SIG-M5 treated with dmso at 0.1 percent for 504 hours (cell line): ENCODE measurements around the gene CCDC142.
A peak's percentile ranks its signal among the peaks of the same experiment; 100 is the strongest.
"Not testable (repeated sequence)": the region's sequence is repeated elsewhere in the genome, so short reads cannot be mapped to it uniquely, and the experiment has no call there.

Experiments
- DNase-seq: peaks from one replicate; lab custom pipeline; 2025; ENCODE audit not compliant: unreplicated experiment; lab: John Stamatoyannopoulos, UW

CCDC142 gene

DNA sequence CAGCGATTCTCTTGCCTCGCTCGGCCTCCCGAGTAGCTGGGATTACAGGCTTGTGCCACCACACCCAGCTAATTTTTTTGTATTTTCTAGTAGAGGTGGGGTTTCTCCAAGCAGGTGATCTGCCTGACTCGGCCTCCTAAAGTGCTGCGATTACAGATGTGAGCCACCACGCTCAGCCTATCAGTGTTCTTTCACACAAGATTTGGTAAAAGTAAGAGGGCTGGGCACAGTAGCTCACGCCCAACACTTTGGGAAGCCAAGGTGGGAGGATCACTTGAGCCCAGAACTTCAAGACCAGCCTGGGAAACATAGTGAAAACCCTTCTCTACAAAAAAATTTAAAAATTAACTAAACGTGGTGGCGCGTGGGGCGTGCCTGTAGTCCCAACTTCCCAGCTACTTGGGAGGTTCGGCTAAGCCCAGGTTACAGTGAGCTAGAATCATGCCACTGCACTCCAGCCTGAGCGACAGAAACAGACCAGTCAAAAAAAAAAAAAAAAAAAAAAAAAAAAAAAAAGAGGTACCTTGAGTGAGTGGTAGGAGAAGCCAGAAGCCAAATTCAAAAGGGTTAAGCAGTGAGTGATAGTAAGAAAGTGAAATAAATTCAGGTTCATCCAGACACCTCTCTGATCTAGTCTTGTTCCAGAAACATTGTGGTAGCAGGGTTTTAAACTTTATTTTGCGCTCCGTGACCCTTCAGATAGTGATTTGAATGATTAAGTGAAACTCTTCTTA lies 11.3 kb downstream of the CCDC142 start:
- DNase-seq: peak; percentile 54

DNA sequence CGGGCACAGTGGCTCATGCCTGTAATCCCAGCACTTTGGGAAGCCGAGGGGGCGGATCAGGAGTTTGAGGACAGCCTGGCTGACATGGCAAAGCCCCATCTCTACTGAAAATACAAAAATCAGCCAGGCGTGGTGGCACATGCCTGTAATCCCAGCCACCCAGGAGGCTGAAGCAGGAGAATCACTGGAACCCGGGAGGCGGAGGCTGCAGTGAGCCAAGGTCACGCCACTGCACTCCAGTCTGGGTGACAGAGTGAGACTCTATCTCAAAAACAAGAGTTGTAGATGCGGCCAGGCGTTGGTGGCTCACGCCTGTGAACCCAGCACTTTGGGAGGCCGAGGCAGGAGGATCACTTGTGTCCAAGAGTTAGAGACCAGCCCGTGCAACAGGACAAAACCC lies 12.1 kb downstream of the CCDC142 start:
- not testable (repeated sequence) for DNase-seq

- no peak for DNase-seq
Measured at GRCh38 chr2:74464406-74464805, 18.4 kb downstream of the CCDC142 start.

DNA sequence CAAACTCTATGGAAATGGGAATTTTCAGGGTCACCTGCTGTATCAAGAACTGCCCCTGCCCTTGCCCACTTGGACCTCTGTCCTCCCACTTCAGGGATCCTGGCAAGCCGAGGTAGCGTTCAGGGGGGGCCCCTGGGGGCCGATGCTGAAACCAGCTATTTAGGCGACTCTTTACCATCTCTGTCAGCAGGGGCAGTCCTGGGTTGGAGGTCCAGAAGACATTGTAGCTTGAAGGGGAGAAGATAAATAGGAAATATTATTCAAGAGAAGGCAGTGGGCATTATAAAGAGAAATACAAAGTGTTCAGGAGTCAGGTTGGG lies 20.1 kb downstream of the CCDC142 start:
- no peak for DNase-seq

- no peak for DNase-seq
Measured at GRCh38 chr2:74462054-74462785, 20.6 kb downstream of the CCDC142 start.

DNA sequence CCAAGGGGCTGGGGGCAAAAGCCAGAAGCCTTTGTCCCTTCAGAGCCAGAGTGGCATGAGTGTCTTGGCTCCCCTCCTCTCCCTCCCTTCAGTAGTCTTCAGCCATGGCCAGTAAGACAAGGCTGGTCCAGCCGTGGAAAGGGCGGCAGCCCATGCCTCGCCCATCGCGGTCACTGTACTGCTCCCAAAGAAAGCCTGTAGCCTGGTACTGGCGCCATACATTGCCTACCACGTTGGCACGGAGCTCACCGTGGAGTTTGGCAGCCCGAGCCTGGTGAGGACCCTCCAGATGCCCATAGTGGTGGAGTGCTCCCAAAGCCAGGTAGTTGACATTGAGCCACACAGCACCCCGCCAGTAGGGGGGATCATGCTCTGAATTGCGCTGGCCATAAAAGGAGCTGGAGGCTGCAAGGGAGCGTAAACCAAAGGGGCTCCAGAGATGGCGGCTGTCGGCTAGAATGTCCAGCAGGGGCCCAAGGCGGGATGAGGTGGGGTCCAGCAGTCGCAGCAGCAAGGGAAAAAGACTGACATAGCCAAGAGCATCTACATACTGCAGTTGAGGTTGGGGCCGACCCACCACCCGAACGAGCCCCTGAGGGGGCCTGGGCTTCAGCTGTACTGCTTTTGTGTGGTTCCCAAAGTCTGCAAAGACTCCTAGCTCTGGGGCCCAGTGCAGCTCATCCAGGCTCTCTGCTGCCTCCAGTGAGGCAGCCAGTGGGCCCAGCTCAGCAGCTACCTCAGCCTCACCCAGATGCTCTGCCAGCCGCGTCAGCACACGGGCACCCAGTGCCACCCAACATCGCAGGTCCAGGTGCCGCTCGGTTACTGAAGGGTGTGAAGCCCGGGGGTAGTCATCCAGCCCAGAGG lies 21.4 kb downstream of the CCDC142 start:
- no peak for DNase-seq

DNA sequence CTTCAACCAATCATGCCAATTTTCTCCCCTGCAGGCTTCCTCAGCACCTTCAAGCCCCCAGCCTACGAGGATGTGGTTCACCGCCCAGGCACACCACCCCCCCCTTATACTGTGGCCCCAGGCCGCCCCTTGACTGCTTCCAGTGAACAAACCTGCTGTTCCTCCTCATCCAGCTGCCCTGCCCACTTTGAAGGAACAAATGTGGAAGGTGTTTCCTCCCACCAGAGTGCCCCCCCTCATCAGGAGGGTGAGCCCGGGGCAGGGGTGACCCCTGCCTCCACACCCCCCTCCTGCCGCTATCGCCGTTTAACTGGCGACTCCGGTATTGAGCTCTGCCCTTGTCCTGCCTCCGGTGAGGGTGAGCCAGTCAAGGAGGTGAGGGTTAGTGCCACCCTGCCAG lies 22.6 kb downstream of the CCDC142 start:
- DNase-seq: not testable (repeated sequence)

- not testable (repeated sequence) for DNase-seq
Measured at GRCh38 chr2:74459503-74460118, 23.2 kb downstream of the CCDC142 start.

DNA sequence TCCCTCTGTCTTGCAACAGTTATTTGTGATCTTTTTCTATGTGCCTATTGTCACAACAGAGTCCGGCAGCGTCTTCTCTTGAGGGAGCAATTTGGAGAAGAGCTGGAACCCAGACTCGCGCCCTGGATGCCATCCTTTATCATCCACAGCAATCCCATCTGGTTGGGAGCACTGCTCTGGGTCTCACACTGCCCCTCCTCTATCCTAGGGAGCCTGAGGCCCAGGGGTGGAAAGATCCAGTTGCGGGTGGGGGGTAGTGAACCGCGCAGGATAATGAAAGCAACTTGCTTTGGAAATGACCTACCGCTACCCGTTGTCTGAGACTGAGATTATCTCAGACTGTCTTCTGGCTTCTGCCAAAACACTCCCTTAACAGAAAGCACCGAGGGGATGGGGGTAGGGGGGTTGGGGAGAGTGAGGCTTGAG lies 23.8 kb downstream of the CCDC142 start:
- DNase-seq: no peak

- peak; percentile 100 for DNase-seq
Measured at GRCh38 chr2:74458132-74458937, 24.5 kb downstream of the CCDC142 start, which contains the start of gene WBP1. WBP1 (plus strand) TSS chr2:74458438; CDS start chr2:74458603, 165 bp downstream.

DNA sequence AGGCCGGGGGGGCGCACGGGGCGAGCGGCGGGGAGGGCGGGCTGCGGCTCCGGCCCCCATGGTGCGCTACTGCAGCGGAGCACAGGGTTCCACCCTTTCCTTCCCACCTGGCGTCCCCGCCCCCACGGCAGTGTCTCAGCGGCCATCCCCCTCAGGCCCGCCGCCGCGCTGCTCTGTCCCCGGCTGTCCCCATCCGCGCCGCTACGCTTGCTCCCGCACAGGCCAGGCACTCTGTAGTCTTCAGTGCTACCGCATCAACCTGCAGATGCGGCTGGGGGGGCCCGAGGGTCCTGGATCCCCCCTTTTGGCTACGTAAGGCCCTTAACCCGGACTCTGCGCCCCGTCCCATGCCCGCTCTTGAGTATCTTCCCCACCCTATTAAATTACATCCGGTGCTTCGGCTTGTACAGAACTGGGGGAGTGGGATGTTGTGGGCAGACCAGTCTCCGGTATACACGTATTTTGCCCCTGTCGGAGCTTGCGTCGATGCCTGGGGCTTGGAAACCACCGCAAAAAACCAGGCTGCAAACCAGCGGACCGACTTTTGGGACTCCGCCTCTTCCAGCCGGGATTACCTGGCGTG lies 25.2 kb downstream of the CCDC142 start:
- DNase-seq: peak; percentile 68

- no peak for DNase-seq
Measured at GRCh38 chr2:74457129-74457548, 25.7 kb downstream of the CCDC142 start.

- DNase-seq: peak; percentile 99
Measured at GRCh38 chr2:74454654-74455511, 27.9 kb downstream of the CCDC142 start, which contains the start of gene INO80B. INO80B (plus strand) TSS chr2:74455087; CDS start chr2:74455117, 30 bp downstream.

GRCh38 chr2:74450570-74451190 lies 32.1 kb downstream of the CCDC142 start:
- no peak for DNase-seq

DNA sequence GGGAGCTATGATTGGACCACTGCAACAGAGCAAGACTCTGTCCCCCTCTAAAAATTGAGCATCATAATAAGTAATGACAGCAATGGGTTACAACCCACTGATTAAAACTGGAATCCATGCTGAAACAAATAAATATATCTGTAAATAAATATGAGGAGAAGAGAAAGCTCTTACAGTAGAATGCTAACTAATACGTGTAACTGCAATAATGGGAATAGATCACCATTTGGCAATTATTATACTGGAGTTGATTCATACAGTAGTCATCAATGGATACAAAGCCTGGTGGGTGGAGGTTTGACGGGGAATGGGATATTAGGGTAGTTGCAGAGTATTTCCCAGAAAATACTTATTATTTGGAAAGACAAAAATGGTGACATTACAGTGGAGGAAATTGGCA lies 34.0 kb downstream of the CCDC142 start:
- no peak for DNase-seq

GRCh38 chr2:74447230-74447999 lies 35.4 kb downstream of the CCDC142 start:
- no peak for DNase-seq

DNA sequence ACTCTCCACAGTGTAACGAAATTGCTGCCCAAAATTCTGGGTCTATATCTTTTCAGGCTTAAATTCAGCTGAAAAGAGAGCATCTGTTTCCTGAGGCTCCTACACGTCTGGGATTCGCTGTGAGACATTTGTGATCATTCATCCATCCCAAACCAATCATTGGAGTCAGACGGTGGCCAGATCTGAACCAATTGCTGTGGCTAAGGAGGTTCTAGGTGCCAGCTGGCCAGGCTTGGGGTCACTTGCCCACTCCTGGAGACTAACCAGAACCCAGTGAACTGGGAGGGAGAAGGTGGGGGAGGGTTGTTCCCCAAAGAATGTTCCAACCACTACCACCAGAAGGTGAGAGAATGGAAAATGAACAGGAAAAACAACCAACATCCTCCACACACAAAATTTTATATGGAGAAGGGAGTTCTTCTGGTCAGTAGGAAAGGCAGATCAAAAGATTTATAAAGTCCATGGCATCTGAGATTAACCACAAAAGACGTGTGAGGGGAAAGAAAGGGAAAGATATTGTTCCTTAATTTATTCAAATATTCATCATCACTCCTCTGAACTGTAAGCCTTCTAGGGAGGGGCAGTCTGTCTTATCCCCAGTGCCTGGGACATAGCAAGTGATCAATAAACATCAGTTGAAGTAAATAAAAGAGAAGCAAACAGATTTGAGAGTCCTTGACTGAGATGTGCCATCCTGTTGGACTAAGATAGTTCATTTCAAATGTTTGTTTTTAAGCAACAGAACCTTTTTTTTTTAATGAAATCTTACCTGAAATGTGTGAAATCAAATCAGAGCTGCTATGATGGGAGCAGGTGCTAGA lies 38.1 kb downstream of the CCDC142 start:
- DNase-seq: no peak
